ENCODE data around the gene PLEKHM3. TPM values are rescaled to one million over a fixed set of nuclear protein-coding genes. Genes with fewer than 3 reads are reported as not detected.

The PLEKHM3 gene
- polyA plus RNA-seq, 2 of the 4 experiments (the other 2 are of a cell fraction) = 2.9 to 6.5 TPM

DNA sequence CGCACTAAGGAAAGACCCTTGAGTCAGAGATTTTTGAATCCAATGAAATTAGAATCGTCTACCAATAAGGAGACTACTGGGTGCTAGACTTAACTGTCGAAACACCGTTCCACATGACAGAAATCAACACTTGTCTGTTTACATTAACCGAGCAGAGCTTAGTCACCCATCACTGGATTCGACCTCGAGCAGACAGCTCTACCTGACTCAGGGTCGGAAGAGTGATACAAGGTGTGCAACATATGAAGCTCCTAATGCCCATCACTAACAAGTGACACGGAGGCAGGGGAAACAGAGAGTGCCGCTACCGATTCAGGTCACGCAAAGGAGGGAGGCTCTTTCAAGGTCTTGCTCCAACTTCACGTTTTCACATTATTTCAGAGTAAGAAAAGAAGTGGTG lies 201.5 kb downstream of the PLEKHM3 start:
- DNase-seq (ENCODE audit: low read depth in 1 of 2, low spot score in 1 of 2) (no peak), ATAC-seq (no peak), FAIRE-seq (no peak)
- no peak for TF ChIP-seq CBX8 (IDR thresholded peaks at IDR 0.05)
- no peak for TF ChIP-seq FOSL2 (IDR thresholded peaks at IDR 0.05)
- TF ChIP-seq FOSL2 (CRISPR knock-in tag; IDR thresholded peaks at IDR 0.05) = peak; percentile 27; the same call in 1 of the 2 replicates
- H3K4me3 ChIP-seq = no peak overlapping the region
- H3K4me1 ChIP-seq = peaks cover 55% of the 10 kb centered on the region
- CTCF ChIA-PET = no interaction called here
- no peaks in the 10 kb centered on the region for H3K9me3 ChIP-seq
- peak overlapping the region; percentile 42 to 71; a peak in 5 of 6 replicates for H3K27ac ChIP-seq
- H3K4me2 ChIP-seq = peak overlapping the region; percentile 41
- whole genome bisulfite sequencing (ENCODE audit: missing lambda C conversion rate) = 36% methylated on average over 13 of the region's 13 CpGs
- POLR2A ChIA-PET = no interaction called here

DNA sequence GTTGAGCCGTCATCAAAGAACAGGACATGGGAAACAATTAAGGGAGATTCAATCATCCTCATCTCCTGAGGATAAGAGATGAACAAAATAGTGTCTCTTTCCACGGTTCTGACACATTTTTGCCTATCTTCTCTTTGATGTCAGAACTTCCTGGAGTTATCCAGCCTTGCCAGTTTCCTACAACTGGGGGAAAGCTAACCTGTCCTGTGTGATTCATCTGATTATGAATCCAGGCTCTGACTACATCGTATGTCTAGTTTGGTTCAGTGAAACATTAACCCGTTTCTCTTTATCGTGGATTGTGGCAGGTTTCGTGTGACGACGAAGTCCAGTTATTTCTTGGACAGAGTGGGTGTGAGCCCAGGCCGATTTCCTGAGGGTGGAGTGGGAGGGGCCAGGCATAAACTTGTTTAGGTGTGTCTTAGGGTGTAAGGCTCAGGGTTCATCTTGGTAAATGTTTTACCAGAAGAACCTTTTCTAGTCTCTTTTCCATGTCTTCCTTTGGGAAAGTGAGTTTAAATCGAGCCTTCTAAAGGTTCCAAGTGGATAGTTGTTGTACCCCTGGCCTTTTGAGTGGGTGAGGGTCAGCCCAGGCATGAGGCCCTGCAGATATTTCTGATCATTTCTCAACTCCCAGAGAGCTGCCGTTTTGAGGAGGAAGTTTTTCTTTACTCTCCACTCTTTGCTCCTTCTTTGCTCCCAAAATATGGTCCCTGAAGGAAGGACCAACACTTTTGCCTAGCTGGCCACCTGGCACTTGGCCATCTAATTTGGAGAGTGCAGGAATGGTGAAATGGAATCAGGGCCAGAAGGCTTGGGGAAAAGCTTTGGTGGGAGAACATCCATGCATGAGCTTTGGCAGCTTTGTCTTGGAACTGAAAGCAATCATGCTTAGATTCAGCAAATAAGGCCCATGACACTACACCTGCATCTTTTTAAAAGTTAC lies 205.2 kb downstream of the PLEKHM3 start:
- Histone ChIP-seq H3K27ac (peak overlapping the region; percentile 92 to 95), H3K4me2 (peak overlapping the region; percentile 91), H3K4me3 (peak overlapping the region; percentile 19; the same call in 1 of the 3 replicates), H3K9me3 (no peaks in the 10 kb centered on the region), H3K4me1 (peaks cover 48% of the 10 kb centered on the region)
- ChIA-PET CTCF (interaction anchor here (1.1 to 2.2 kb wide), 7 partner anchors 12 to 221 kb away, joined by 3 to 9 read pairs (median 4); partner anchors contain the start of gene FZD5), POLR2A (interaction anchor here (0.9 to 1.7 kb wide), 3 partner anchors 28 to 50 kb away, joined by 3 to 4 read pairs (median 3); partner anchors contain the start of gene FZD5)
- TF ChIP-seq FOSL2 (IDR thresholded peaks at IDR 0.05) (peak; percentile 53; the same call in 1 of the 2 replicates), FOSL2 (CRISPR knock-in tag; IDR thresholded peaks at IDR 0.05) (peak; percentile 66), RARB (CRISPR knock-in tag; IDR thresholded peaks at IDR 0.05) (no peak), JUN (IDR thresholded peaks at IDR 0.05) (peak in 1 of 2 experiments; percentile 53; a peak in 1 of 5 replicates), GATA3 (IDR thresholded peaks at IDR 0.05; ENCODE audit: borderline replicate concordance) (peak; percentile 32; the same call in 1 of the 2 replicates), TFCP2L1 (CRISPR knock-in tag; IDR thresholded peaks at IDR 0.05) (no peak), ZFP36 (IDR thresholded peaks at IDR 0.05; ENCODE audit: borderline replicate concordance, partially characterized antibody) (no peak), JUNB (IDR thresholded peaks at IDR 0.05) (peak; percentile 62; the same call in 1 of the 2 replicates), SMC3 (IDR thresholded peaks at IDR 0.05) (peak; percentile 31; the same call in 1 of the 3 replicates), CEBPB (IDR thresholded peaks at IDR 0.05) (0 out of 4 replicates have a peak, but pooled peaks of 1 of the 2 experiments have one; percentile 4), RAD21 (conservative IDR thresholded peaks at IDR 0.05 in 1 of 2, IDR thresholded peaks at IDR 0.05 in 1 of 2) (peak in 1 of 2 experiments; percentile 40; a peak in 2 of 5 replicates), EHMT2 (IDR thresholded peaks at IDR 0.05; ENCODE audit: low read depth) (no peak), EP300 (IDR thresholded peaks at IDR 0.05) (no peak; a peak in 1 of 5 replicates), FOXS1 (CRISPR knock-in tag; IDR thresholded peaks at IDR 0.05) (no peak), CHD4 (IDR thresholded peaks at IDR 0.05; ENCODE audit: borderline replicate concordance) (no peak), ESRRA (IDR thresholded peaks at IDR 0.05; ENCODE audit: borderline replicate concordance, low read length) (no peak)
- TF ChIP-seq, protein P1, sequence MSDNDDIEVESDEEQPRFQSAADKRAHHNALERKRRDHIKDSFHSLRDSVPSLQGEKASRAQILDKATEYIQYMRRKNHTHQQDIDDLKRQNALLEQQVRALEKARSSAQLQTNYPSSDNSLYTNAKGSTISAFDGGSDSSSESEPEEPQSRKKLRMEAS (IDR thresholded peaks at IDR 0.05) = peak; percentile 48; the same call in 1 of the 2 replicates
- TF ChIP-seq, protein P2, sequence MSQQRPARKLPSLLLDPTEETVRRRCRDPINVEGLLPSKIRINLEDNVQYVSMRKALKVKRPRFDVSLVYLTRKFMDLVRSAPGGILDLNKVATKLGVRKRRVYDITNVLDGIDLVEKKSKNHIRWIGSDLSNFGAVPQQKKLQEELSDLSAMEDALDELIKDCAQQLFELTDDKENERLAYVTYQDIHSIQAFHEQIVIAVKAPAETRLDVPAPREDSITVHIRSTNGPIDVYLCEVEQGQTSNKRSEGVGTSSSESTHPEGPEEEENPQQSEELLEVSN (IDR thresholded peaks at IDR 0.05; ENCODE audit: borderline replicate concordance, low read depth) = 0 out of 2 replicates have a peak, but pooled peaks have one; percentile 6
- peak; percentile 85 for FAIRE-seq
- WGBS (ENCODE audit: missing lambda C conversion rate) = 1% methylated on average over 11 of the region's 11 CpGs
- DNase-seq (ENCODE audit: low read depth in 1 of 2, low spot score in 1 of 2) = peak; percentile 72 to 94
- ATAC-seq = peak; percentile 96 to 97

DNA sequence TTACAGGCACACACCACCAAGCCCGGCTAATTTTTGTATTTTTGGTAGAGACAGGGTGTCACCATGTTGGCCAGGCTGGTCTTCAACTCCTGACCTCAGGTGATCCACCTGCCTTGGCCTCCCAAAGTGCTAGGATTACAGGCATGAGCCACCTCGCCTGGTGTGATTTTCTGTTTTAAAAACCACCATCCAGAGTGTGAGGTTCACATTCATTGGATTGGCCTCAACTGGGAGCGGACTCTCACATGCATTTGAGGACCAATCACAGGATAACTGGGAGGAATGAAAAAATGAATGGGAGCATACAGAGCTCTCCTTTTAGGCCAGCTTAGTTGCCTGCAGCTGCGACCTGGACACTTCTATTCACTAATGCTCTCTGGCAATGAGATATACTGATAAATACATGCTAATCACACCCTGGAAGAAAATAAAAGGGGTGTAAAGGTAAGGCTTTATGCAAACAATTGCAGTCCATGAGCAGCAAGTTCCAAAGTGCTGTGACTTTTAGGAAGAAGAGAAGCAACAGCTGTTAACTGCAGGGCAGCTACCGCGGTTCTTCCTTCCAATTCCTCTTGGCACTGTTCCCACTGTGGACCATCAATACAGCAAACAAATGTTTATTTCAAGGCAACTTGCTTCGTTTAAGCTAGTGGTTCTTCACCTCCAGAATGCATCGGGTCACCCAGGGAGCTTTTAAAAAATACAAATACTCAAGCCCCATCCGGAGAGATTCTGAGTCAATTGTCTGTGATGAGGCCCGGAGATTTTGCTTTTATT lies 206.1 kb downstream of the PLEKHM3 start:
- peak overlapping the region; percentile 92 to 95 for H3K27ac ChIP-seq
- no peak for FAIRE-seq
- ChIA-PET CTCF (interaction anchor here (0.7 to 2.1 kb wide), 5 partner anchors 49 to 222 kb away, joined by 3 to 6 read pairs (median 3); partner anchors contain the start of gene FZD5), POLR2A (interaction anchor here (1.0 to 1.7 kb wide), 2 partner anchors 27 to 49 kb away, joined by 3 to 4 read pairs; partner anchors contain the start of gene FZD5)
- peaks cover 47% of the 10 kb centered on the region for H3K4me1 ChIP-seq
- no peak for DNase-seq (ENCODE audit: low read depth in 1 of 2, low spot score in 1 of 2)
- WGBS (ENCODE audit: missing lambda C conversion rate) = 36% methylated on average over 10 of the region's 10 CpGs
- ATAC-seq = peak in 1 of 2 experiments; percentile 8; a peak in 3 of 6 replicates
- peak overlapping the region; percentile 19; the same call in 1 of the 3 replicates for H3K4me3 ChIP-seq
- no peaks in the 10 kb centered on the region for H3K9me3 ChIP-seq
- H3K4me2 ChIP-seq = peak overlapping the region; percentile 91
- no peak for TF ChIP-seq POLR2A (IDR thresholded peaks at IDR 0.05; ENCODE audit: low read length)
- no peak for TF ChIP-seq JUNB (IDR thresholded peaks at IDR 0.05)
- no peak for TF ChIP-seq CHD2 (IDR thresholded peaks at IDR 0.05; ENCODE audit: low read length, partially characterized antibody)
- TF ChIP-seq, protein P1 (IDR thresholded peaks at IDR 0.05) = no peak
- TF ChIP-seq CBX2 (IDR thresholded peaks at IDR 0.05; ENCODE audit: borderline replicate concordance, low read depth) = no peak
- TF ChIP-seq, protein P3, sequence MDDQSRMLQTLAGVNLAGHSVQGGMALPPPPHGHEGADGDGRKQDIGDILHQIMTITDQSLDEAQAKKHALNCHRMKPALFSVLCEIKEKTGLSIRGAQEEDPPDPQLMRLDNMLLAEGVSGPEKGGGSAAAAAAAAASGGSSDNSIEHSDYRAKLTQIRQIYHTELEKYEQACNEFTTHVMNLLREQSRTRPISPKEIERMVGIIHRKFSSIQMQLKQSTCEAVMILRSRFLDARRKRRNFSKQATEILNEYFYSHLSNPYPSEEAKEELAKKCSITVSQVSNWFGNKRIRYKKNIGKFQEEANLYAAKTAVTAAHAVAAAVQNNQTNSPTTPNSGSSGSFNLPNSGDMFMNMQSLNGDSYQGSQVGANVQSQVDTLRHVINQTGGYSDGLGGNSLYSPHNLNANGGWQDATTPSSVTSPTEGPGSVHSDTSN (IDR thresholded peaks at IDR 0.05) = no peak
- no peak for TF ChIP-seq HOXA7 (CRISPR knock-in tag; IDR thresholded peaks at IDR 0.05)
- TF ChIP-seq, protein P4, sequence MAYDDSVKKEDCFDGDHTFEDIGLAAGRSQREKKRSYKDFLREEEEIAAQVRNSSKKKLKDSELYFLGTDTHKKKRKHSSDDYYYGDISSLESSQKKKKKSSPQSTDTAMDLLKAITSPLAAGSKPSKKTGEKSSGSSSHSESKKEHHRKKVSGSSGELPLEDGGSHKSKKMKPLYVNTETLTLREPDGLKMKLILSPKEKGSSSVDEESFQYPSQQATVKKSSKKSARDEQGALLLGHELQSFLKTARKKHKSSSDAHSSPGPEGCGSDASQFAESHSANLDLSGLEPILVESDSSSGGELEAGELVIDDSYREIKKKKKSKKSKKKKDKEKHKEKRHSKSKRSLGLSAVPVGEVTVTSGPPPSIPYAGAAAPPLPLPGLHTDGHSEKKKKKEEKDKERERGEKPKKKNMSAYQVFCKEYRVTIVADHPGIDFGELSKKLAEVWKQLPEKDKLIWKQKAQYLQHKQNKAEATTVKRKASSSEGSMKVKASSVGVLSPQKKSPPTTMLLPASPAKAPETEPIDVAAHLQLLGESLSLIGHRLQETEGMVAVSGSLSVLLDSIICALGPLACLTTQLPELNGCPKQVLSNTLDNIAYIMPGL (CRISPR knock-in tag; IDR thresholded peaks at IDR 0.05; ENCODE audit: borderline replicate concordance) = no peak
- no peak for TF ChIP-seq KDM1A (IDR thresholded peaks at IDR 0.05; ENCODE audit: low read depth)
- TF ChIP-seq, protein P5, sequence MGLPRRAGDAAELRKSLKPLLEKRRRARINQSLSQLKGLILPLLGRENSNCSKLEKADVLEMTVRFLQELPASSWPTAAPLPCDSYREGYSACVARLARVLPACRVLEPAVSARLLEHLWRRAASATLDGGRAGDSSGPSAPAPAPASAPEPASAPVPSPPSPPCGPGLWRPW (IDR thresholded peaks at IDR 0.05) = no peak

All from A549 (cell line).